HEK293 (cell line): ENCODE measurements around the gene ZNF644.

ENCODE experiments used
- ZNF174 ChIP-seq: fragments of 450-650 bp; formaldehyde crosslinking; IDR thresholded peaks from 2 replicates; pipeline ENCODE4 v1.5.0; 2017; ENCODE audit warnings: missing biosample characterization, mild to moderate bottlenecking, missing genetic modification characterization
- TF ChIP-seq, protein P1 (sequence below): fragments of 450-650 bp; formaldehyde crosslinking; IDR thresholded peaks from 2 replicates; pipeline ENCODE4 v1.5.1; 2016; ENCODE audit warnings: missing biosample characterization, missing genetic modification characterization
- TF ChIP-seq, protein P2 (sequence below): fragments of 450-650 bp; formaldehyde crosslinking; IDR thresholded peaks from 2 replicates; pipeline ENCODE4 v1.5.1; 2016; ENCODE audit warnings: missing biosample characterization, missing genetic modification characterization

DNA sequence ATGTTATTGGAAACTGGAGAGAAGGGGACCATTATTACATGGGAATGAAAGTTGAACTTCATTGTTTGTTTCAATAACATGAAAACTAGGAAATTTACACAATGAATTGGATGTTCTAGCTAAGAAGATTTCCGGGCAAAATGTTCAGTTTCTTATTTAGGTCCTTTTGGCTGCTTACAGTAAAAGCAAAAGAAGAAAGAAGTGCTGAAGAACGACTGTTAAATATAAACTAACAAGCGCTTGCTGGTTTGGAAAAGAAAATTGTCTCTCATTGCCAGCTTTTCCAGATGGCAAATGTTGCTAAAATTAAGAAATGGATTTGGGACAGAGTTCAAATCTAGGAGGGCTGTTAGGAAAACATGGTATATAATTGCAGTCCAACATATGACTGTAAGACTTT, 139.6 kb downstream of the ZNF644 start:
- TF ChIP-seq, protein P1, sequence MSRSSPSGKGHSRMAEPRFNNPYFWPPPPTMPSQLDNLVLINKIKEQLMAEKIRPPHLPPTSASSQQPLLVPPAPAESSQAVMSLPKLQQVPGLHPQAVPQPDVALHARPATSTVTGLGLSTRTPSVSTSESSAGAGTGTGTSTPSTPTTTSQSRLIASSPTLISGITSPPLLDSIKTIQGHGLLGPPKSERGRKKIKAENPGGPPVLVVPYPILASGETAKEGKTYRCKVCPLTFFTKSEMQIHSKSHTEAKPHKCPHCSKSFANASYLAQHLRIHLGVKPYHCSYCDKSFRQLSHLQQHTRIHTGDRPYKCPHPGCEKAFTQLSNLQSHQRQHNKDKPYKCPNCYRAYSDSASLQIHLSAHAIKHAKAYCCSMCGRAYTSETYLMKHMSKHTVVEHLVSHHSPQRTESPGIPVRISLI (tag by site-specific recombination): no peak
- TF ChIP-seq, protein P2, sequence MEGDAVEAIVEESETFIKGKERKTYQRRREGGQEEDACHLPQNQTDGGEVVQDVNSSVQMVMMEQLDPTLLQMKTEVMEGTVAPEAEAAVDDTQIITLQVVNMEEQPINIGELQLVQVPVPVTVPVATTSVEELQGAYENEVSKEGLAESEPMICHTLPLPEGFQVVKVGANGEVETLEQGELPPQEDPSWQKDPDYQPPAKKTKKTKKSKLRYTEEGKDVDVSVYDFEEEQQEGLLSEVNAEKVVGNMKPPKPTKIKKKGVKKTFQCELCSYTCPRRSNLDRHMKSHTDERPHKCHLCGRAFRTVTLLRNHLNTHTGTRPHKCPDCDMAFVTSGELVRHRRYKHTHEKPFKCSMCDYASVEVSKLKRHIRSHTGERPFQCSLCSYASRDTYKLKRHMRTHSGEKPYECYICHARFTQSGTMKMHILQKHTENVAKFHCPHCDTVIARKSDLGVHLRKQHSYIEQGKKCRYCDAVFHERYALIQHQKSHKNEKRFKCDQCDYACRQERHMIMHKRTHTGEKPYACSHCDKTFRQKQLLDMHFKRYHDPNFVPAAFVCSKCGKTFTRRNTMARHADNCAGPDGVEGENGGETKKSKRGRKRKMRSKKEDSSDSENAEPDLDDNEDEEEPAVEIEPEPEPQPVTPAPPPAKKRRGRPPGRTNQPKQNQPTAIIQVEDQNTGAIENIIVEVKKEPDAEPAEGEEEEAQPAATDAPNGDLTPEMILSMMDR (tag by site-specific recombination): no peak
- TF ChIP-seq ZNF174 (tag by site-specific recombination): no peak
